Fibroblast of the conjunctiva (primary cell): ENCODE data around the gene CENPO.

Source experiments
- DNase-seq: peaks from one replicate; pipeline ENCODE4 v3.0.0-alpha.2; 2010; ENCODE audit warnings: low read depth

The CENPO gene

GRCh38 chr2:24861500-24861899, 68.3 kb downstream of the CENPO start:
- no peak for DNase-seq

GRCh38 chr2:24863641-24864040, 70.4 kb downstream of the CENPO start:
- DNase-seq, result no peak

- no peak for DNase-seq
Observed at GRCh38 chr2:24866946-24867345, 73.7 kb downstream of the CENPO start.

GRCh38 chr2:24870440-24870839, 77.2 kb downstream of the CENPO start:
- DNase-seq, result no peak

GRCh38 chr2:24870891-24871705, 77.9 kb downstream of the CENPO start:
- DNase-seq, result no peak

GRCh38 chr2:24871852-24872333, 78.7 kb downstream of the CENPO start:
- peak; percentile 30 for DNase-seq
